Erythroblast (primary cell): ENCODE measurements around the gene LARGE1.

Experiments used
- GATA1 ChIP-seq: IDR thresholded peaks from 2 replicates; pipeline ENCODE4 v1.6.1; 2011; ENCODE audit warnings: low read depth, mild to moderate bottlenecking, control low read depth, low read length, moderate library complexity
- POLR2A ChIP-seq: IDR thresholded peaks from 2 replicates; pipeline ENCODE4 v1.6.1; 2011; ENCODE audit warnings: mild to moderate bottlenecking, low read length

DNA sequence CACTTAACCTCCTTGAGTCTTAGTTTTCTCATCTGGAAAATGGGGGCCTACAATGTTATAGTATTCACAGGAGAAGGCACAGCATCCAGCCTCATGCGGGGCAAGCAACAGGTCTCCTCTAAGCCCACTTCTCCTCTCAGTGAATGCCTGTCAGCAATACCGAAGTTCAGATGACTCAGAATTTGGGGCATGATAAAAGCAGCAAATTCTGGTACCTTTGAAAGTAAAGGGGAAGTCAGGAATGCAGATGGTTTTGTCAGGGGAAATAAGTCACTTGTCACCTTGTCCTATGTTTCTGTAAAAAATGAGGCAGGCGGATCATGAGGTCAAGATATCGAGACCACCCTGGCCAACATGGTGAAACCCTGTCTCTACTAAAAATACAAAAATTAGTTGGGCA lies 350.2 kb downstream of the LARGE1 start:
- TF ChIP-seq POLR2A = no peak
- no peak for TF ChIP-seq GATA1
